ENCODE data around the gene MYLK.

DNA sequence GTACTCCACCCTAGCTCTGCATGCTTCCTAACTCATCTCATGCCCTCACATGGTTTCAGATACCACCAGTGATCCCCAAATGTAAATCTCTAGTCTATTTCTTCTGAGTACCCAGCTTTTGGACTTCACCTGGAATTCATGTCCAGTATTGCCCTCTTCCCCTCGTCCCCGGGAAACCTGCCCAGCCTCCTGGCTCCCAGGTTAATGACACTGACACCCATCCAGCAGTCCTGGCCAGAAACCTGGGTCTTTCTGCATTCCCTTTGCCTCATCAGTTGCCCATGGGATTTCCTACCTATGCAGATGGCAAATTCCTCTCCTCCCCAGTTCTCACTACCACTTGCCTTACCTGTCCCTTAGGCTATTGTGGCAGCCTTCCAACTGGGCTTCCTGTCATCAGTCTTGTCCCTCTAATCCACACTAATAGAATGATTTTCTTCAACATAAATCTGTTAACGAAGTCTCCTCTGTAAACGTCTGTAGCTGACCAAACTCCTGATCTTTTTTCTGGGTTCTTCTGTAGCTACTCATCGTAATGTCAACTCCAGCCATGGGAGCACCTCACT, 15.3 kb upstream of the MYLK start:
- TF ChIP-seq CTCF (IDR thresholded peaks at IDR 0.05; ENCODE audit: low read depth, low read length, missing input control): no peak
- TF ChIP-seq TAF1 (conservative IDR thresholded peaks at IDR 0.05): no peak

Measured in liver (tissue), 3 donors.